ENCODE data around the gene IL11.

Gene IL11

DNA sequence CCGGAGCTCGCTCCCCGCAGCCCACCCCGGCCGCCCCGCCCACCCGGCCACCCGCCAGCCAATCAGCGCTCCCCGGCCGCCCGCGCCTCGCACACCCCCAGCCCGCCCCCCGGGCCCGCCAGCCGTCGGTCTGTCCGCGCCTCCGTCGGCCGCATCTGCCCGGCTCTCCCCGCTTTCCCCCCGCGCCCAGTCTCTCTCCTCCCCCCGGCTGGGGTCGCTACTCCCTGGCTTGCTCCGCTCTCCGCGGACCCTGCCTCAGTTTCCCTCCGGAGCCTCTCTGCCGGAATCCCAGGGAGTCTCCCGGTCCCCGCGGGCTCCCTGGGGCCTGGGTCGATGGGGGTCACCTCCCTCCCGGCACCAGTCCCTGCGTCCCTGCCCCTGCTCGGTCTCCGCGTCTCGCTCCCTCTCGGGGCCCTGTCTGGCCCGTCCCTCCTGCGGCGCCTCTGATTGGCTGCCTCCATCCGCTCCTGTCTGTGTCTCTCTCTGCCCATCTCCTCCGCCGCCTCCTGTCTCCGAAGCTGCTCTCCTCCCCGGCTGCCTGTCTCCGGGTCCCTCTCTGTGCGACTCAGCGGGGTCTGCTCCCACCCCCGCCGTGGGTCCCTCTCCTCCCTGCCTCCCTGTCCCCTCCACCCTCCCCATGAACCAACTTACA lies 484 bp downstream of the IL11 start:
- no peak for DNase-seq

DNA sequence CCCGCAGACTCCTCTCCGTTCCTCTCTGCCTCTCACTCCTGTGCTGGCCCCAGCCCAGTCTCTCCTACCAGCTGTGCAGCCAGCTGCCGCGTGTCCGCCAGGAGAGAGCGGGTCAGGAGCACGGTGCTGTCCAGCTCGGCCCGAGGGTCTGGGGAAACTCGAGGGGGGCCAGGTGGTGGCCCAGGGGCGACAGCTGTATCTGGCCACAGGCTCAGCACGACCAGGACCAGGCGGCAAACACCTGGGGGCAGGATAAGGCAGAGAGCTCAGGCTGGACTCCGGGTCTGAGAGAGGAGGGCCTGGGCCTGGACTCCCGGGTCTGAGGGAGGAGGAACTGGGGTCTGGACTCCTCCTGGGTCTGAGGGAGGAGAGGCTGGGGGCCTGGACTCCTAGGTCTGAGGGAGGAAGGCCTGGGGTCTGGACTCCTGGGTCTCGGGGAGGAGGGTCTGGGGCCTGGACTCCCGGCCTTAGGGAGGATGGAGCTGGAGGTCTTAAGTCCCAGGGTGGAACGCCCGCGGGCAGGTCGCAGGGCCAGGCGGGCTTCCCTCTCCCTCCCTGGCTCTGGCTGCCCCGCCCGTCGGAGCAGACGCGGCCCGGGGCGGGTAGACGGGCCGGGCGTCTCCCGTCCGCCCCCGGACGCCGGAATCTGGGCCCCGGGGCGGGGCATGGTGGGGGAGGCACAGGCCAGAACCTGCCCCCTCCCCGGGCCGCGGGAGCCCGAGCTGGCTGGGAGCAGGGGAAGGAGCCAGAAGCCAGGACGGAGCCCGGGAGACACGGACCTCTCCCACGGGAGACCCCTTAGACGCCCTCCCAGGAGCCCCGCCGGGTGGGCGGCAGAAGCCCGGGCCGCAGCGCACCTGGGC lies 1.3 kb downstream of the IL11 start:
- DNase-seq = peak; percentile 33 to 60

DNA sequence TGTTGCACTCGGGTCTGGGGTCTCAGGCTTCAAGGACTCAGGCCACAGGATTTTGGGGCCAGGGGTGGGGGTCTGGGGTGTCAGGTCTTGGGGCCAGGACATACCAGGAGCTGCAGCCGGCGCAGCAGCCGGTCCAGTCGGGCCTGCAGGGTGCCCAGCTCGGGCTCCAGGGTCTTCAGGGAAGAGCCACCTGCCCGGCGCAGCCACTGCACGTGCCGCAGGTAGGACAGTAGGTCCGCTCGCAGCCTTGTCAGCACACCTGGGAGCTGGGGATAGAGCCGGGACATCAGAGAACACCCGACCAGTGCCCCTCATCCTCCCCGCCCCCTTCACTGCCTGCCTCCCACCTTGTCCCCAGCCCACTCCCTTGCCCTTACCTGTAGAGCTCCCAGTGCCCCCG lies 2.2 kb downstream of the IL11 start:
- DNase-seq = no peak

DNA sequence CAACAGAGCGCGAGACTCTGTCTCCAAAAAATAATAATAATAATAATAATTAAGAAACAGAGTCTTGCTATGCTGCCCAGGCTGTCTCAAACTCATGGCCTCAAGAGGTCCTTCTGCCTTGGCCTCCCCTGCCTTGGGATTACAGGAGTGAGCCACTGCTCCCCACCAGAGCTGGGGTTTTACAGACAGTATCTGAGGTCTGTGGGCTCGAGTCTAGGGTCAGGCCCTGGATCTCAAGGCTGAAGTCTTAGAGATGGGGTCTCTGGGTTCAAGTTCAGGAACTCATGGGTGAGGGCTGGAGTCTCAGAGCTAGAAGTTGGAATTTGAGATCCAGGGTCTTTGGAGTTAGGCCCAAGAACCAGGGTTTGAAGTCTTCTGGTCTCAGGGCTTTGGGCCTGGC lies 3.5 kb downstream of the IL11 start:
- no peak for DNase-seq

DNA sequence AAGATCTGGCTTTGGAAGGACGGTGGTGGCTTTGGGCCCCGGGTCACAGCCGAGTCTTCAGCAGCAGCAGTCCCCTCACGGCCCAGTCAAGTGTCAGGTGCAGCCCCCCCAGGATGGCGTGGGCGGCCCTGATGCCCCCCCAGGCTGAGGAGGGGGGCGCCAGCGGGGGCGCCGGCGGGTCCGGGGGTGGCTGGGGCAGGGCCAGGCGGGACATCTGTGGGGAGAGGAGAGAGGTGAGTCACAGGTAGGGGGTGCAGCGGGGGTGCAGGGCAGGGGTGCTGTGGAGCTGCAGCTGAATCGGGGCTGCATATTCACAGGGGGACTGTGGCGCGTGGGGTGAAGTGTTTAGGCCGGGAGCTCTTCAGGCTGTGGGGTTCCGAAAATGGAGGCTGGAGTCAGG lies 4.3 kb downstream of the IL11 start:
- no peak for DNase-seq

DNA sequence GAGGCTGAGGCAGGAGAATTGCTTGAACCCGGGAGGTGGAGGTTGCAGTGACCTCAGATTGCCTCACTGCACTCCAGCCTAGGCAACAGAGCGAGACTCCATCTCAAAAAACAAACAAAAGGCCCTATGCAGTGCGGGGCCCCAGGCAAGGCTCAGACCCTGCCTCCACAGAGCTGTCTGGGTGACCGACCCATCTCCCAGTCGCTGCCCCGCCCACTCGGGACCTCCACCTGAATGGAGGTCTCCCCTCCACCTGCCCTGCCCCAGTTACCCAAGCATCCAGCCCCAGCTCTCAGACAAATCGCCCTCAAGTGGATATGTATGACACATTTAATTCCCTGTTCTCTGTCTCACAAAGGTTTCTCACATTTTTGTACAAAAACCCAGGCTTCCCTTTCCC lies 5.0 kb downstream of the IL11 start:
- no peak for DNase-seq

DNA sequence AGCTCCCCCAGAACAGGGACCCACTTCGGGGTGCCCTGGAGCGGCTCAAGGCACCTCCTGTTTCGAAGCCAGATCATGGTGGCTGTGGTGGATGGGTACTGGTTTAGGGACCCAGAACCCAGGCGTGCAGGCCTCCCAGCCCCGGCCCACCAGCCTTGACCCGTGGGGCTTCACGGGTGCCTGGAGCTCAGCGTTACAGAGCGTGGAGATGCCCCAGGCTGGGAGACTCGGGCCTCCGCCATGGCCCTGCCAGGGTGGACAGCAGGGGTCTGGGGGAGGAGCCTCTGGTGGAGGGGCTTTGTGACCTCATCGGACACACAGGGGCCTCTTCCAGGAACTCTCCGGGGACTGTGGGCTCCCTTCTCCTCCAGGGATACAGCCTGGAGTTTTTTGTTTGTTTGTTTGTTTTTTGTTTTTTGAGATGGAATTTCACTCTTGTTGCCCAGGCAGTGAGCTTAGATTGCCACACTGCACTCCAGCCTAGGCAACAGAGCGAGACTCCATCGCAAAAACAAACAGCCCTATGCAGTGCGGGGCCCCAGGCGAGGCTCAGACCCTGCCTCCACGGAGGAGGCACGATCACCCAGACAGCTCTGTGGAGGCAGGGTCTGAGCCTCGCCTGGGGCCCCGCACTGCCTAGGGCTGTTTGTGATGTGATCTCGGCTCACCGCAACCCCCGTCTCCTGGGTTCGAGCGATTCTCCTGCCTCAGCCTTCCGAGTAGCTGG lies 7.1 kb downstream of the IL11 start, which contains the start of gene GARIN5B:
Gene GARIN5B, minus strand, starts transcription at position 271 of the 727 bp plus-strand sequence. Its CDS starts 194 bp downstream, at position 77.
- DNase-seq = no peak

DNA sequence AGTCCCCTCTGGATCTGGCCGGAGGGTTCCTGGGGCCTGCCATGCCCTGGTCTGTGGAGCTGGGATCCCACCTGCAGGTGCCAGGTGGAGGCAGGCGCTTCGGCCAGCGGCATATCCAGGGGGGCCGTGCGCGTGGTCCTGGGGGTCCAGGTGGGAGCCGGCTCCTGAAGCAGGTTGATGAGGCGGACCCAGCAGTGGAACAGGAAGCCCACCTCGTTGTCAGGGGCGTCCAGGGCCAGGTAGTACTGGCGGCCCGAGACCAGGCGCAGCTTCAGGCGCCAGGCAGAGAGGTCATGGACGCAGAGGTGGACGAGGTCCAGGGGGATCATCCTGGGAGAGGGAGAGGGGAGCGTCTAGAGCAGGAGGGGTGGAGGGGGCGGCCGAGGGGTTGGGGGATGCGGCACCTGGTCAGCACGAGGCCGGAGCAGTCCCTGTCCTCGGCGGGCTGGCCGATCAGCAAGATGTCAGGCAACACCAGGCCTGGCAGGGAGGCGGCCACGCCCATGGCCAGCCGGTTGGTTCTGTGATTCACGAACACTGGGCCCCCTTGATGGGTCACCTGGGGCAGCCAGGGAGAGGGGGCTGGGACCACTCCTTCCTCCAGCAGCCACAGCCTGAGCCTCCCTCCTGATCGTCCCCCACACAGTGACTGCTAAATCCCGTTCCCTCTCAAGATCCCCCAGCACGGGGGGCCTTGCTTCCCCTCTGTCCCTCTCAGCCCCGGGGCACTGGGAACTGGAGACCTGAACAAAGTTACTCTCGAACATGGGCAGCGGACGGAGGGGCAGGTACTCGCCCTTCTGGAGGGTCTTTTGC lies 7.9 kb downstream of the IL11 start:
- DNase-seq = no peak

DNA sequence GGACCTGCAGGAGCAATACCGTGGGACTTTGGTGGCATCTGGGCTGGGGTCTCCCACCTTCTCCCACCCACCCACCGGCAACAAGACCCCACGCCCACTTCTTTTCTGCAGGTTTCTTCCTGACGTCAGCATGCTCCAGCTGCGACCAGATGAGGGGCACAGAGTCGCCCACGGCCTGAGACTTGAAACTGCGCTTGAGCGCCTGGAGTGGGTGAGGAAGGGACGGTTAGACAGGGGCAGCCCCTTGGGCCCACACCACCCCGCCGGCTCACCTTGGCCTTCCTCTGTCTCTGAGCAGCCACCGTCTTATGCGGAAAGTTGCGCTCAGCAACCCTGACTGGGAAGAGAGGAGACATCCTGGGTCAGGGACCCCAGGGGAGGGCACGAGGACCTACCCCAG lies 9.4 kb downstream of the IL11 start:
- no peak for DNase-seq

DNA sequence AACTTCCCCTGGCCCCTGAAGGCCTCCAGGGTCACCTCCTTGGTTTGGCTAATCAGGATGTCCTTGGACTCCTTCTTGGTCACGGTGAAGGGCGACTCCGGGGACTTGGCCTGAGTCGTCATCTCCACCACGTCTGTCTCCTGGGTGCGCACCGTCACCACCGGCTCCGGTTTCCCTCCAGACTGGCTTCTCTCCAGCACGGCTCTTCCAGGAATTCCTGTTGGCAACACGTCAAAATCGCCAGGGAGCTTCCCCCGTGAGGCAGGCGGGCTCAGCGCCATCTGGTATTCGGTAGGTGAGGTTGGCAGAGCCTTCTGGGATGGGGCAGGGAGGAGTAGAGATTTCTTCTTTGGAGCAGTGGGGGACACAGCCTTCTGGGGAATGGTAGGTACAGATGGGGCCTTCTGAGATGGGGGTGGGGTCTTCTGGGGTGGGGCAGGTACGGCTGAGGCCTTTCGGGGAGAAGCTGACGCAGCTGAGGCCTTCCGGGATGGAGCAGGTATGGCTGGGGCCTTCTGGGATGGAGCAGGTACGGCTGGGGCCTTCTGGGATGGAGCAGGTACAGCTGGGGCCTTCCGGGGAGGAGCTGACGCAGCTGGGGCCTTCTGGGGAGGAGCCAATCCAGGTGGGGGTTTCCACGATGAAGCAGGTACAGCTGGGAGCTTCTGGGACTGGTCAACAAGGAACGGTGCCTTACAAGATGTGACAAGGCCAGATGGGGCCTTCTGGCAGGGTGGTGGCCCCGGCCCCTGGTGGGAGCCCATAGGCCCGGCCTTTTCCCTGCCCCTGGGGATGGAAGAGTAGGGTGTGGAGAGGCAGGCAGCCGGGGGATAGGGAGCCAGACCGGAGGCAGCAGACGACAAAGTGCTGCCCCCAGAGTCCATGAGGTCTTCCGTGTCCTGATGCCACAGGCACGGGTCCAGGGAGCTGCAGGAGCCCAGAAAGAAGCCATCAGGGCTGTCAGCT lies 11.0 kb downstream of the IL11 start:
- no peak for DNase-seq

DNA sequence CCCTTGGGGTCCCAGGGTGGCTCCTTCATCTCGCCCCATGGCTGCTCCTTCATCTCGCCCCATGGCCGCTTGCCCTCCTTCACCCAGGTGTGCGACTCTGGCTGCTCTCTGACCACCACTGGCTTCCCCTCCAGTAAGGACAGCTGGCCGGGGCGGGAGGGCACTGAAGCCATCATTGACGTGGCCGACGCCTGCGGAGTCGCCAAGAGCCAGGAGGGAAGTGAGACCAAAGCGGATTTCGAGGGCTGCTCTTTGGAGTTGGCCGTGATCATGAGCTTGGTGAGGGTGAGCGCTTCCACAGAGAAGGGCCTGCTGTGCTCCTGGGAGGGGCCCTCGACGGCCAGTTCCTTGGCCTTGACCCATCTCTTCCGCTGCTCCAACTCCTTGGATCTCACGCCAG lies 11.8 kb downstream of the IL11 start:
- DNase-seq = no peak

DNA sequence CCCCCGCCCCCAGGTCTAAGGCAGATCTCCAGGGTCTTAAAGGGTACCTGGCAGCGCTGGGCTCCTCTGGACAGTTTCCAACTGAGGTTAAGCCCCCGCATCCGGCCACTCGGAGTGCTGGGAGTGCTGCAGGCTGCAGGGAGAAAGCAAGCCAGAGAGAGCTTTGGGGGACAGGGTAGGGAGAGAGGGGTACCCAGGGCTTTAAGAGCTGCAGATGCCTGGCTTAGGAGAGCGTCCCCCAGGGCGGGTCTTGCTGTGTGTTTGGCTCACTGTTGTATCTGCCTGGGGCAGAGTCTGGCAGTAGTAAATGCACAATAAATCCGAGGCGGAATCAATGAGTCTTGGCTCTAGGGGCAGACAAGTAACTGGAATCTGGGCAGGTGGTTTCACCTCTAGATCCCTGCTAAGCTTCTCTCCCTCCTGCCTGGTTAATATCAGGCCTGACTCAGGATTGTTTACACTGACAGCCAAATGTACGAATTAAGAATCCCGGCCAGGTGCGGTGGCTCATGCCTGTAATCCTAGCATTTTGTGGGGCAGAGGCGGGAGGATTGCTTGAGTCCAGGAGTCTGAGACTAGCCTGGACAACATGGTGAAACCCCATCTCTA lies 14.9 kb downstream of the IL11 start:
- no peak for DNase-seq

DNA sequence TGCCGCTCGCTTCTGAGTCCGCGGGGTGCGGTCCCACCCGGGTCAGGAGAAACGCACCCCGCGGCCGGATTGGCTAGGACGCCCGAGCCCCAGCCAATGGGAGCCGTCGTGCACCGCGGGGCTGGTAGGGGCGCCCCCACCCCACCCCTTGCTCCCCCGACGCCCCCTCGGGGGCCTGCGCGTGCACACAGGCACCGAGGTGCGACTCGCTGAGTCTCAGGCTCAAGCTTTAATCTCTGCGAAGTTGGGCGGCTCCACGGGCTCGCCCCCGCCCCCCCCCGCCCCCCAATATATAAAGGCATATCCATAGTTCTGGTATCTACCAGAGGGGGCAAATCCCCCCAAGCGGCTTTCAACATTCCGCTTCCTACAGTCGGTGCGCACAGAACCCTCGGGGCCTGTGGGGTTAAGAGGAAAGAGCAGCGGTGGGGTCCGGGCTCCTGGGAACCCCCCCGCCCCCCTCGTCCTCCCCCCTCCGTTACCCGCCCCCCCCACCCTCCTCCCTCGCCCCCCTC lies 15.5 kb downstream of the IL11 start, which contains the start of gene COX6B2:
Gene COX6B2, minus strand, starts transcription at position 22 of the 515 bp plus-strand sequence. CDS start 198 bp downstream, outside the sequence.
- DNase-seq = no peak

DNA sequence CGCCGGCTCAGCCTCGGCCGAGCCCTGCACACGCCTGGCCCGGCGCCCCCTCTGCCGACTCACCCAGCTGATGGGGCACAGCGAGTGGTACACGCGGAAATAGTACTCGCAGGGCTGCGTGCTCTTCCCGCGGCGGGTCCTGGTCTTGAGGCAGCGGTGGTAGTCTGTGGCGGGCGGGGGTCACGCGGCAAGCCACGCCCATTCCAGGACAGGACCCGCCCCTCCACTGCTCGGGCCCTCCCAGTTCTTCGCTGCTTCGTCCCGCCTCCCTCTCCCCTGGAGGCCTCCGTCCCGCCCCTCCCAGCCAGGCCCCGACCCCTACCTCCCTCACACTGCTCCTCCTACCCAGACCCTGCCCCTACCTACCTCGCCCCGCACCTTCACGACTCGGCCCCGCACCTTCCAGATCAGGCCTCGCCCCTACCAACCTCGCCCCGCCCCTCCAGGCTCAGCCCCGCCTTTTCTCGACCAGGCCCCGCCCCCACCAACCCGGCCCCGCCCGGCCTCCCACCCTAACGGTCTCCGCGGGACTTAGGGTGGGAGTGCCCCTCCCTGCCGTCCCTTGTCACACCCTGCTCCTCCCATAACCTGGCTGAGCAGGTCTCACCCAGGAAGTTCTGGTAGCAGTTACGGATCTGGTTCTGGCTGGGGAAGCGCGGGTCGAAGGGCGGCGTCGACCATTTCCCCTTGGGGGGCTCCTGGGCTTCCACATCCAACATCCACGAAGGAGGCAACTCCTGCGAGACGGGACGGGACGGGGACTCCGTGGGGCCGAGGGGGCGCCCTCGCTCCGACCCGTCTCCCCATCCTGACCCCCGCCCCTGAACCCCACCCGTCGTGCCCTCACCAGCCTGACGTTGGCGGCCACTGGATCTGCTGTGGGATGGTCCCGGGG lies 16.2 kb downstream of the IL11 start:
- peak; percentile 20 to 81 for DNase-seq

DNA sequence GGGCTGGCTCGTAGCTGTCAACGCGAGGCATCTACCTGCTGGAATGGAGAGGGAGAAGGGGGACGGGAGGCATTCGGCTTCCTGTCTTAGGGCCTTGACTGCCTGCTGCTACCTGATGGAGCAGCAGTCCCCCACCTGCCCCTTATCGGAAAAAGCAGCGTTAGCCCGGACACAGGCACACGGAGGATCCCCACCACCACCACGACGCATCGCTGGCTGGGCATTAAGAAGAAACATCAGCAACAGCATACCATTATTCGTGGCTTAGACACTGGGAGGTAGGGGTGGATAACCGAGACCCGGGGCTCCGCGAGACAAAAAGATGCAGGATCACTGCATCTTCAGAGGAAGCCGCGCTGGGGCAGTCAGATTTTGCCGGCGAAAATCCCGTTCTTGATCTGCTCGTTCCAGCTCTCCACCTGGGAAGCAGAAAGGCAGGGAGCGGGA lies 16.9 kb downstream of the IL11 start:
- DNase-seq = no peak

DNA sequence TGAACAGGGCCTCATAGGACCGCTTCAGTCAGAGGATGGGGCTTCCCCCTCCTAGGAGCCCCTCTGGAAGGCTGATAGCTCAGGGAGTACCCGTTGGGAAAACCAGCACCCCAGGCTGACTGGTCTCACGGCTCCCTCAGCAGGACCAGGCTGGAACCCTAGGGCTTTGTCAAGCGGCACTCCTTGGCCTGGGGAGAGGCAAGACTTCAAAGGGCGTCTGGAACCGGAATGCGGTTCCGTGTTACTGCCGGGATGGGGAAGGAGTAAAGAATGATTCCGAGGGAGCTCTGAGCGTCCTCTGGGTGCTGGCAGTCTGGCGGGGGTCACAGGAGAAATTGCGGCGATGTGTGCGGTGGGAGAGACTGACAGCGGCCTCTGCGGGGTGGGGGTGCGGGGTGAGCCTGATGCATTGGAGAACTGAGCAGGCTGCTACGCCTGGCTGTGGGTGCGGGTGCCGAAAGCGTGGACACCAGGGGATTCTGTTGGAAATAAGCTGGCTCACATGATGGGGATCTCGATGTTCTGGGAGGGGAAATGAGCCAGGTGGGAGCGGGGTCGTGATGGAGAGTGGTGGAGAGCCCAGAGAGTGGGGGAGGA lies 17.6 kb downstream of the IL11 start:
- DNase-seq = no peak

DNA sequence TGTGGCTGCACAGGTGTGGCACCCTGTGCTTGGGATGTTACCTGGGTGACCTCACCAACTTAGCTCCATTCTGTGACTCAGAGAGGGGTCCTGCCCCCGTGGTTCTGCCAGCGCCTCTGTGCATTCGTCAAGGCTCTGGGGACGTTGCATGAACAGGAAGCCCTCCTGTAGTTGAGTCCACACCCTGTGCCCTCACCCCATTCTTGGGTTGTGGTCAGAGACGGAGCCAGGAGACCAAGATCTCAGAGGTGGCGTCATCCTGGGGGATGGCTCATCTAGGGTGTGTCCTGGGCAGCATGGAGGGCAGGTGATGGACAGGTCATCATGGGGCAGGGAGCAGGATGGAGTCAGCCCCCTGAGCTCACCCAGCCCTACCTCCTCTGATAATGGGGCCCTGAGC lies 18.2 kb downstream of the IL11 start:
- DNase-seq = no peak

DNA sequence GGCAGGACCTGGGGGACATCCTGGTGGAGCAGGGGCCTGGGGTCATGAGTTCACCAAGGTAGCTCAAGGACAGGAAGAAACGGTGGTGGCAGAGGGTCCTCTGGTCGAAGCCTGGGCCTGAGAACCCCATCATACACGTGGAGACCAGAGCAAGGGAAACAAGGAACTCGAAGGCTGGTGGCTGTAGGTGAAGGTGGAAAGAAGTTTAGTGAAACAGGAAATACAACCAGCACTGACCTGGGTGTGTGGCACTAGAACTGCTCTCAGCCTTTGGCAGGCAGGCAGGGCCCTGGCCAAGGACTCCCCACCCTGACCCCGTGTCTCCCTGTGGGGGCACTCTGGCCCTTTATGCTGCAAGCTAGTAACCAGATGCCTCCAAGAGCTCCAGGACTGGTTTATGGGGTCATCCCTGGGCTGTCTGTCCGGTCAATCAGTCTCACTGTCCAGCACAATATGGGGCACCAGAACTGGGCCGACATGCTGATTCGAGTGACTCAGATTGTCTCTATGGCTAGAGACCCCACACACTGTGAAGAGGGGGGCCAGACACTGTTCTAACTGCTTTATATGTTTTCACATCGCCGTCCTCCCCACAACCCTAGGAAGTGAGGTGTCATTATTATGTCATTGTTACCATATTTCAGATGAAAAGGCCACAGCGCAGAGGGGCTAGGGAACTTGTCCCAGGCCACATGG lies 19.5 kb downstream of the IL11 start:
- DNase-seq = no peak

Data from inflammatory macrophage treated with lipopolysaccharide for 1 hour (primary cell).